HG03571 (cell line): ENCODE measurements around the gene TDRD12.
"Not testable (repeated sequence)": the region's sequence is repeated elsewhere in the genome, so short reads cannot be mapped to it uniquely, and the experiment has no call there.

Experiments used
- ATAC-seq: cut with Tn5 transposase; IDR thresholded peaks from one replicate; pipeline ENCODE4 v1.9.1; 2021; ENCODE audit not compliant: unreplicated experiment

The TDRD12 gene

GRCh38 chr19:32829345-32829896 lies 109.9 kb downstream of the TDRD12 start:
- ATAC-seq: no peak

GRCh38 chr19:32830231-32831014 lies 110.9 kb downstream of the TDRD12 start:
- no peak for ATAC-seq

GRCh38 chr19:32831611-32832010 lies 112.0 kb downstream of the TDRD12 start:
- no peak for ATAC-seq

GRCh38 chr19:32832094-32832493 lies 112.5 kb downstream of the TDRD12 start:
- ATAC-seq: not testable (repeated sequence)

DNA sequence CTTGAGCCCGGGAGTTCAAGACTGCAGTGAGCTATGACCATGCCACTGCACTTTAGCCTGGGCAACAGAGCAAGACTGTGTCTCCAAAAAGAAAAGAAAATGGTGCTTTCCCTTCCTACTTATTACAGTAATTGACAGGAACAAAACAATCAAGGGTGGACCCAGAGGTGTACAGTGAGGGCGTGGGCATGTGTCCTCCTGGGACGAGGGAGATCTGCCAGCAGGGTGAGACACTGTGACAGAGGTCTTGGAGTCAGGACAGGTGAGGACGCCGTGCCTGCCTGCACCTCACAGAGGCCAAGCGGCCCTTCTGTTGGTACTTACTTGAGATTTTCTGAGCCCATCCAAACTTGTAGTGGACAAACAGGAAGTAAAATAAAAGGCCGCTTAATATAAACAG lies 113.3 kb downstream of the TDRD12 start:
- ATAC-seq: not testable (repeated sequence)

GRCh38 chr19:32833388-32833787 lies 113.8 kb downstream of the TDRD12 start:
- not testable (repeated sequence) for ATAC-seq

- no peak for ATAC-seq
Observed at GRCh38 chr19:32837531-32837930, 118.0 kb downstream of the TDRD12 start.

GRCh38 chr19:32842061-32842460 lies 122.5 kb downstream of the TDRD12 start:
- ATAC-seq: no peak

DNA sequence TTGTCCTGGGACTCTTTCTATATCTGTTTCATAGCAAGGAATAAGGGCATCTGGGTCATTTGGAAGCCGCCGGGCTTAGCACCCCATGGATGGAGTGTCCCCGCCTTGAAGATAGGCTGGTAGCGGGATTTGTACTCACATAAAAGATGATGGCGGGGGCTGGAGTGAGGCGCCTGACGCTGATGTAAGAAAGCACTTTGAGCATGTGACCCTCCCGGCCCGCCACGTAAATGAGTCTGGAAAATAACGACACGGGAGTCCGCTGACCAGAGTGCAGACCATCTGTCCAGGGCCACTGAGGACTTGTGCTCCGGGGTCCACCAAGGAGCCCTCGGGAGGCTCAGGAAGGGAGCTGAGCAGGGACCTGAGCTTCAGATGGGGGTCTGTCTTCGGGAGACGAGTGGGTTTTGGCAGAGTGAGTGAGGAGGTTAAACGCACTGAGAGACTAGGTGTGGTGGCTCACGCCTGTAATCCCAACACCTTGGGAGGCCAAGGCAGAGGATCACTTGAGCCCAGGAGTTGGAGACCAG lies 124.2 kb downstream of the TDRD12 start:
- ATAC-seq: no peak

- not testable (repeated sequence) for ATAC-seq
Observed at GRCh38 chr19:32848035-32848434, 128.5 kb downstream of the TDRD12 start.

DNA sequence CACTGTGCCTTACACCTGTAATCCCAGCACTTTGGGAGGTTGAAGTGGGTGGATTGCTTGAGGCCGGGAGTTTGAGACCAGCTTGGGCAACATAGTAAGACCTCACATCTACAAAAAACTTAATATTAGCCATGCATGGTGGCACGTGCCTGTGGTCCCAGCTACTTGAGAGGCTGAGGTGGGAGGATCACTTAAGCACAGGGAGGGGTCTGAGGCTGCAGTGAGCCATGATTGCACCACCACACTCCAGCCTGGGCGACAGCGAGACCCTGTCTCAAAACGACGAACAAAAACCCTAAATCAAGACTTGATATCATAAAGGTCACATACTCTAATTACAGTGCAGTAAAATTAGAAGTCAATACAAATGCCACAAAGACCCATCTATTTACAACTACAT lies 132.6 kb downstream of the TDRD12 start:
- no peak for ATAC-seq

GRCh38 chr19:32856818-32857217 lies 137.3 kb downstream of the TDRD12 start:
- not testable (repeated sequence) for ATAC-seq

DNA sequence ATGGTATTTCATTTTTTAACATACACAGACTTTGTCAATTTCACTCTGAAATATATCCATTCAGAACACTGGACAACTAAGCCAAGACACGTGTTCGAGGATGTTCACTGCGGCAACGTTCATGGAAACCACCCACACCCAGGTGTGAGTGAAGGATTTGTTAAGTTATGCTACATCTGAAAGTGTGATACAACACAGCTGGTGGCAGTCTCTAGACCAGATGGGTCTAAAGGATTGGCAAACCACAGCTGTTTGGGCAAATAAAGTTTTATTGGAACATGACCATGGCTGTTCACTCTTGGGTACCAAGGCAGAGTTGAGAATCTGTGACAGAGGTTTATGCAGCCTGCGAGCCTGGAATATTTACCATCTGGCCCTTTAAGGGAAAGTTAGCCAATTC lies 138.0 kb downstream of the TDRD12 start:
- no peak for ATAC-seq

- ATAC-seq: no peak
Observed at GRCh38 chr19:32858155-32858554, 138.6 kb downstream of the TDRD12 start.

- no peak for ATAC-seq
Observed at GRCh38 chr19:32858559-32858958, 139.0 kb downstream of the TDRD12 start.

- ATAC-seq: no peak
Observed at GRCh38 chr19:32859591-32859990, 140.0 kb downstream of the TDRD12 start.

DNA sequence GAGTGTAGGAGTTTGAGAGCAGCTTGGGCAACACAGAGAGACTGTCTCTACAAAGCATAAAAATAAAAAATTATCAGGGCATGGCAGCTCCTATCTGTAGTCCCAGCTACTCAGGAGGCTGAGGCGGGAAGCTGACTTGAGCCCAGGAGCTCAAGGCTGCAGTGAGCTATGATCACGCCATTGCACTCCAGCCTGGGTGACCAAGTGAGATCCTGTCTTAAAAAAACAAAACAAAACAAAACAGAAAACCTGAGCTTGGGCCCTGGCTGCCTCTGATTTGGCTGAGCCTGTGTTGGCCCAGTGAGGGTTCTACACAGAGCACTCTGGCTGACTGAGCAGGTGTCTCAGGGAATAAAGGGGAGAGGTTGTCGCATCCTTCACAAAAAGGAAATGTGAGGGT lies 142.0 kb downstream of the TDRD12 start:
- no peak for ATAC-seq

GRCh38 chr19:32862173-32862572 lies 142.6 kb downstream of the TDRD12 start:
- no peak for ATAC-seq

DNA sequence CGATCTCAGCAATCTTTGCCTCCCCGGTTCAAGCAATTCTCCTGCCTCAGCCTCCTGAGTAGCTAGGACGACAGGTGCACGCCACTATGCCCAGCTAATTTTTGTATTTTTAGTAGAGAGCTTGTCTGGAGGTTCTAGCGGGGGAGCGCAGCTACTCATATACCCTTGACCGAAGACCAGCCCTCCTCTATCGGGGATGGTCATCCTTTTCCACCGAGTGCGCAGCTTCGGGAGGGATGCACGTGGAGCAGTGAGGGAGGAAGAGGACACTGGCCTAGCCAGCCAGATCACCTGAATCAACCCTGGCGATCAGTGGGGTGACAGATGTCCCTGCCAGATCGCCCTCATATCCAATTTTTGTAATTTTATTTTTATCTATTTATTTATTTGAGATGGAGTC lies 143.2 kb downstream of the TDRD12 start:
- no peak for ATAC-seq

GRCh38 chr19:32863301-32863700 lies 143.7 kb downstream of the TDRD12 start:
- ATAC-seq: no peak

- ATAC-seq: no peak
Observed at GRCh38 chr19:32863841-32864240, 144.3 kb downstream of the TDRD12 start.

- no peak for ATAC-seq
Observed at GRCh38 chr19:32864318-32865007, 144.9 kb downstream of the TDRD12 start.
